ENCODE results near the gene MPPED2. TPM values are rescaled to one million over a fixed set of nuclear protein-coding genes. Genes with fewer than 3 reads are reported as not detected.

The MPPED2 gene
- total and polyA plus RNA-seq, 2 of the 13 experiments (the other 11 are each of a cell fraction or from before 2014, with no cell fraction given) = not detected

DNA sequence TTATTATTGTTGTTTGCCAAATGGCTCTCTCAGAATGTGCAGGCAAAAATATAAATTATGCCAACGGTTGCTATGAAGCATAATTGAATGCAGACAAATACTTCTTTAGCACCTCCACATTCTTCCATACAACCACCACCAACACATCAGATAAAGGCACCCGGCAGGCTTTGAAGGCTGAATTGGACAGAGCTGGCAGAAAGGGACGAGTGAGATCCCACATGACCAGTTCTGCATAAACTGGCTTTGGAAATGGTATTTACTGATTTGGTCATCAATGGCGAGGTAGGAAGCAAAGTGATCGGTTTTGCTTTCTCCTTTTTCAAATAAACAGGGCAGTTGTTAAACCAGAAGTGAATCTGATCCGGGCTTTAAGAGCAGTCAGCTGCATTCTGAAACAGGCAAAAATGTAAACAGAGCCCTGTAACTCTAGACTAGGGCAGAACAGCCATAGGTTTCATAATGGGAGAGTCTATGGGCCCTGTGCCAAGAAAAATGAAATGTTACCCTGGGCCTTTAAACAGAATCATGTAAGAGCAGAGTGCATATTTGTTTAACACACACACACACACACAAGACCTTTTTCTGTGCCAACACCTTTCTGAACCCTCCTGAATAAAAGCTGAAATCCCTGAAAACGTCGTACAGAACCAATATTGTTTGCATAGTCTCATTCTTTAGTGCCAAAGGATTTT lies 97.7 kb downstream of the MPPED2 start (continued):
- TF ChIP-seq NBN (conservative IDR thresholded peaks at IDR 0.05) (no peak), JUNB (CRISPR knock-in tag; IDR thresholded peaks at IDR 0.05; ENCODE audit: borderline replicate concordance) (no peak), ZFP37 (CRISPR knock-in tag; IDR thresholded peaks at IDR 0.05; ENCODE audit: borderline replicate concordance) (no peak), FOXC1 (CRISPR knock-in tag; IDR thresholded peaks at IDR 0.05; ENCODE audit: borderline replicate concordance) (no peak), FOXP1 (IDR thresholded peaks at IDR 0.05) (no peak), FOXP1 (CRISPR knock-in tag; IDR thresholded peaks at IDR 0.05) (no peak; the same call in 1 of the 2 replicates), ZFP41 (CRISPR knock-in tag; IDR thresholded peaks at IDR 0.05; ENCODE audit: borderline replicate concordance) (no peak), ZNF446 (CRISPR knock-in tag; IDR thresholded peaks at IDR 0.05) (no peak), POLR2A (IDR thresholded peaks at IDR 0.05; ENCODE audit: insufficient read depth in 1 of 2, low read depth in 2 of 2, low read length in 2 of 2) (no peak), ZNF607 (CRISPR knock-in tag; IDR thresholded peaks at IDR 0.05; ENCODE audit: borderline replicate concordance) (no peak), GPN1 (CRISPR knock-in tag; IDR thresholded peaks at IDR 0.05; ENCODE audit: borderline replicate concordance) (no peak), SALL2 (CRISPR knock-in tag; IDR thresholded peaks at IDR 0.05) (no peak), ZNF17 (CRISPR knock-in tag; IDR thresholded peaks at IDR 0.05) (no peak), ZNF3 (CRISPR knock-in tag; IDR thresholded peaks at IDR 0.05) (no peak), POLR2G (IDR thresholded peaks at IDR 0.05; ENCODE audit: low read depth, low read length) (no peak), TCF7L2 (IDR thresholded peaks at IDR 0.05; ENCODE audit: low read depth, low read length) (no peak), THAP11 (CRISPR knock-in tag; IDR thresholded peaks at IDR 0.05) (peak; percentile 53; the same call in 1 of the 2 replicates), ZNF160 (CRISPR knock-in tag; IDR thresholded peaks at IDR 0.05) (no peak), NCOA5 (CRISPR knock-in tag; IDR thresholded peaks at IDR 0.05) (no peak), HNRNPH1 (optimal IDR thresholded peaks at IDR 0.05; ENCODE audit: low read depth, low read length) (no peak), KDM4B (CRISPR knock-in tag; IDR thresholded peaks at IDR 0.05) (no peak), ZNF543 (CRISPR knock-in tag; IDR thresholded peaks at IDR 0.05) (no peak), MATR3 (CRISPR knock-in tag; IDR thresholded peaks at IDR 0.05) (no peak)
- TF ChIP-seq, protein P1, sequence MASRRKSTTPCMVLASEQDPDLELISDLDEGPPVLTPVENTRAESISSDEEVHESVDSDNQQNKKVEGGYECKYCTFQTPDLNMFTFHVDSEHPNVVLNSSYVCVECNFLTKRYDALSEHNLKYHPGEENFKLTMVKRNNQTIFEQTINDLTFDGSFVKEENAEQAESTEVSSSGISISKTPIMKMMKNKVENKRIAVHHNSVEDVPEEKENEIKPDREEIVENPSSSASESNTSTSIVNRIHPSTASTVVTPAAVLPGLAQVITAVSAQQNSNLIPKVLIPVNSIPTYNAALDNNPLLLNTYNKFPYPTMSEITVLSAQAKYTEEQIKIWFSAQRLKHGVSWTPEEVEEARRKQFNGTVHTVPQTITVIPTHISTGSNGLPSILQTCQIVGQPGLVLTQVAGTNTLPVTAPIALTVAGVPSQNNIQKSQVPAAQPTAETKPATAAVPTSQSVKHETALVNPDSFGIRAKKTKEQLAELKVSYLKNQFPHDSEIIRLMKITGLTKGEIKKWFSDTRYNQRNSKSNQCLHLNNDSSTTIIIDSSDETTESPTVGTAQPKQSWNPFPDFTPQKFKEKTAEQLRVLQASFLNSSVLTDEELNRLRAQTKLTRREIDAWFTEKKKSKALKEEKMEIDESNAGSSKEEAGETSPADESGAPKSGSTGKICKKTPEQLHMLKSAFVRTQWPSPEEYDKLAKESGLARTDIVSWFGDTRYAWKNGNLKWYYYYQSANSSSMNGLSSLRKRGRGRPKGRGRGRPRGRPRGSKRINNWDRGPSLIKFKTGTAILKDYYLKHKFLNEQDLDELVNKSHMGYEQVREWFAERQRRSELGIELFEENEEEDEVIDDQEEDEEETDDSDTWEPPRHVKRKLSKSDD (CRISPR knock-in tag; IDR thresholded peaks at IDR 0.05; ENCODE audit: low read depth) = no peak
- TF ChIP-seq, protein P2, sequence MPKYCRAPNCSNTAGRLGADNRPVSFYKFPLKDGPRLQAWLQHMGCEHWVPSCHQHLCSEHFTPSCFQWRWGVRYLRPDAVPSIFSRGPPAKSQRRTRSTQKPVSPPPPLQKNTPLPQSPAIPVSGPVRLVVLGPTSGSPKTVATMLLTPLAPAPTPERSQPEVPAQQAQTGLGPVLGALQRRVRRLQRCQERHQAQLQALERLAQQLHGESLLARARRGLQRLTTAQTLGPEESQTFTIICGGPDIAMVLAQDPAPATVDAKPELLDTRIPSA (CRISPR knock-in tag; IDR thresholded peaks at IDR 0.05; ENCODE audit: borderline replicate concordance) = no peak
- TF ChIP-seq, protein P3, sequence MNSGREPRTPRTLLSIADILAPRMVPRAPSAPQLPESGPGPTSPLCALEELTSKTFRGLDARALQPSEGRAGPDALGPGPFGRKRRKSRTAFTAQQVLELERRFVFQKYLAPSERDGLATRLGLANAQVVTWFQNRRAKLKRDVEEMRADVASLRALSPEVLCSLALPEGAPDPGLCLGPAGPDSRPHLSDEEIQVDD (CRISPR knock-in tag; IDR thresholded peaks at IDR 0.05; ENCODE audit: borderline replicate concordance) = no peak
- TF ChIP-seq, protein P4, sequence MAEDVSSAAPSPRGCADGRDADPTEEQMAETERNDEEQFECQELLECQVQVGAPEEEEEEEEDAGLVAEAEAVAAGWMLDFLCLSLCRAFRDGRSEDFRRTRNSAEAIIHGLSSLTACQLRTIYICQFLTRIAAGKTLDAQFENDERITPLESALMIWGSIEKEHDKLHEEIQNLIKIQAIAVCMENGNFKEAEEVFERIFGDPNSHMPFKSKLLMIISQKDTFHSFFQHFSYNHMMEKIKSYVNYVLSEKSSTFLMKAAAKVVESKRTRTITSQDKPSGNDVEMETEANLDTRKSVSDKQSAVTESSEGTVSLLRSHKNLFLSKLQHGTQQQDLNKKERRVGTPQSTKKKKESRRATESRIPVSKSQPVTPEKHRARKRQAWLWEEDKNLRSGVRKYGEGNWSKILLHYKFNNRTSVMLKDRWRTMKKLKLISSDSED (CRISPR knock-in tag; IDR thresholded peaks at IDR 0.05) = no peak
- TF ChIP-seq, protein P5, sequence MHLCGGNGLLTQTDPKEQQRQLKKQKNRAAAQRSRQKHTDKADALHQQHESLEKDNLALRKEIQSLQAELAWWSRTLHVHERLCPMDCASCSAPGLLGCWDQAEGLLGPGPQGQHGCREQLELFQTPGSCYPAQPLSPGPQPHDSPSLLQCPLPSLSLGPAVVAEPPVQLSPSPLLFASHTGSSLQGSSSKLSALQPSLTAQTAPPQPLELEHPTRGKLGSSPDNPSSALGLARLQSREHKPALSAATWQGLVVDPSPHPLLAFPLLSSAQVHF (CRISPR knock-in tag; IDR thresholded peaks at IDR 0.05) = no peak
